ENCODE measurements around the gene MACROH2A2.

GRCh38 chr10:70131560-70131937 is 78.9 kb downstream of the MACROH2A2 start:
- TF ChIP-seq POLR2A (IDR thresholded peaks at IDR 0.05; ENCODE audit: low read depth) (no peak), POLR2AphosphoS5 (IDR thresholded peaks at IDR 0.05) (no peak), EP300 (IDR thresholded peaks at IDR 0.05) (no peak)
- TF ChIP-seq, protein P1, sequence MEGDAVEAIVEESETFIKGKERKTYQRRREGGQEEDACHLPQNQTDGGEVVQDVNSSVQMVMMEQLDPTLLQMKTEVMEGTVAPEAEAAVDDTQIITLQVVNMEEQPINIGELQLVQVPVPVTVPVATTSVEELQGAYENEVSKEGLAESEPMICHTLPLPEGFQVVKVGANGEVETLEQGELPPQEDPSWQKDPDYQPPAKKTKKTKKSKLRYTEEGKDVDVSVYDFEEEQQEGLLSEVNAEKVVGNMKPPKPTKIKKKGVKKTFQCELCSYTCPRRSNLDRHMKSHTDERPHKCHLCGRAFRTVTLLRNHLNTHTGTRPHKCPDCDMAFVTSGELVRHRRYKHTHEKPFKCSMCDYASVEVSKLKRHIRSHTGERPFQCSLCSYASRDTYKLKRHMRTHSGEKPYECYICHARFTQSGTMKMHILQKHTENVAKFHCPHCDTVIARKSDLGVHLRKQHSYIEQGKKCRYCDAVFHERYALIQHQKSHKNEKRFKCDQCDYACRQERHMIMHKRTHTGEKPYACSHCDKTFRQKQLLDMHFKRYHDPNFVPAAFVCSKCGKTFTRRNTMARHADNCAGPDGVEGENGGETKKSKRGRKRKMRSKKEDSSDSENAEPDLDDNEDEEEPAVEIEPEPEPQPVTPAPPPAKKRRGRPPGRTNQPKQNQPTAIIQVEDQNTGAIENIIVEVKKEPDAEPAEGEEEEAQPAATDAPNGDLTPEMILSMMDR (IDR thresholded peaks at IDR 0.05) = no peak

All from esophagus muscularis mucosa (tissue), 4 donors.